Type B pancreatic cell (in vitro differentiated cells): ENCODE measurements around the gene SPIB. TPM values are rescaled to one million over a fixed set of nuclear protein-coding genes. Genes with fewer than 3 reads are reported as not detected.

ENCODE experiments used
- DNase-seq: peaks from one replicate; pipeline ENCODE4 v3.0.0; 2021; ENCODE audit warnings: mixed read lengths; ENCODE audit not compliant: unreplicated experiment; ENCODE audit errors: extremely low spot score
- H3K27ac Mint-ChIP-seq: 2 replicates; pipeline ENCODE4 v1.8.0; 2021; ENCODE audit warnings: mild to moderate bottlenecking, mixed read lengths
- H3K27me3 Mint-ChIP-seq: 2 replicates; pipeline ENCODE4 v1.8.0; 2021; ENCODE audit warnings: mixed read lengths
- H3K36me3 Mint-ChIP-seq: 2 replicates; pipeline ENCODE4 v1.8.0; 2021; ENCODE audit warnings: mixed read lengths
- H3K4me1 Mint-ChIP-seq: one replicate; pipeline ENCODE4 v1.8.0; 2021; ENCODE audit warnings: mixed read lengths; ENCODE audit not compliant: unreplicated experiment
- H3K4me3 Mint-ChIP-seq: 2 replicates; pipeline ENCODE4 v1.8.0; 2021; ENCODE audit warnings: mild to moderate bottlenecking, mixed read lengths
- H3K9me3 Mint-ChIP-seq: 2 replicates; pipeline ENCODE4 v1.8.0; 2021; ENCODE audit warnings: mixed read lengths
- CTCF ChIP-seq: fragments of 200-600 bp; sonication (generic); conservative IDR thresholded peaks from 2 replicates; pipeline ENCODE4 v1.5.0; 2021; ENCODE audit warnings: antibody characterized with exemption, mild to moderate bottlenecking
- total RNA-seq: library from RNA; stranded (reverse); gene quantifications from 2 replicates; pipeline ENCODE4 v1.2.1, GENCODE V29; 2021; ENCODE audit warnings: low replicate concordance

Gene SPIB
- total RNA-seq, 1 donor from 2014 or later = 2.6 TPM

- no peaks in the 10 kb centered on the region for H3K9me3 Mint-ChIP-seq
- H3K4me1 Mint-ChIP-seq = peaks cover 5% of the 10 kb centered on the region
- peaks cover 7% of the 10 kb centered on the region for H3K27me3 Mint-ChIP-seq
- no peak overlapping the region for H3K4me3 Mint-ChIP-seq
- H3K36me3 Mint-ChIP-seq = no peaks in the 10 kb centered on the region
- TF ChIP-seq CTCF = no peak
- no peak overlapping the region for H3K27ac Mint-ChIP-seq
- no peak for DNase-seq
These were observed 38.6 kb downstream of the SPIB start for GRCh38 chr19:50457300-50457699.

GRCh38 chr19:50458396-50459066 is 39.8 kb downstream of the SPIB start:
- peaks cover 5% of the 10 kb centered on the region for H3K4me1 Mint-ChIP-seq
- no peak for TF ChIP-seq CTCF
- DNase-seq = no peak

GRCh38 chr19:50459067-50459456 is 40.3 kb downstream of the SPIB start:
- peaks cover 4% of the 10 kb centered on the region for H3K27me3 Mint-ChIP-seq
- no peak for DNase-seq
- H3K9me3 Mint-ChIP-seq = no peaks in the 10 kb centered on the region
- no peak overlapping the region for H3K27ac Mint-ChIP-seq
- H3K36me3 Mint-ChIP-seq = no peaks in the 10 kb centered on the region
- H3K4me1 Mint-ChIP-seq = peaks cover 5% of the 10 kb centered on the region
- TF ChIP-seq CTCF = no peak
- H3K4me3 Mint-ChIP-seq = no peak overlapping the region

More at GRCh38 chr19:50458396-50459066, 39.8 kb downstream of the SPIB start:
- H3K36me3 Mint-ChIP-seq = no peaks in the 10 kb centered on the region
- no peaks in the 10 kb centered on the region for H3K9me3 Mint-ChIP-seq
- no peak overlapping the region for H3K27ac Mint-ChIP-seq
- H3K27me3 Mint-ChIP-seq = peaks cover 4% of the 10 kb centered on the region
- no peak overlapping the region for H3K4me3 Mint-ChIP-seq

GRCh38 chr19:50459638-50460037 is 40.9 kb downstream of the SPIB start:
- DNase-seq = no peak
- H3K4me1 Mint-ChIP-seq = peaks cover 5% of the 10 kb centered on the region
- no peaks in the 10 kb centered on the region for H3K9me3 Mint-ChIP-seq

GRCh38 chr19:50460161-50460765 is 41.5 kb downstream of the SPIB start:
- peaks cover 5% of the 10 kb centered on the region for H3K4me1 Mint-ChIP-seq
- H3K9me3 Mint-ChIP-seq = no peaks in the 10 kb centered on the region
- no peak overlapping the region for H3K4me3 Mint-ChIP-seq
- H3K27ac Mint-ChIP-seq = no peak overlapping the region
- no peak for DNase-seq
- no peaks in the 10 kb centered on the region for H3K36me3 Mint-ChIP-seq
- peaks cover 4% of the 10 kb centered on the region for H3K27me3 Mint-ChIP-seq
- TF ChIP-seq CTCF = no peak

More at GRCh38 chr19:50459638-50460037, 40.9 kb downstream of the SPIB start:
- Mint-ChIP-seq H3K4me3 (no peak overlapping the region), H3K27me3 (peaks cover 4% of the 10 kb centered on the region), H3K27ac (no peak overlapping the region), H3K36me3 (no peaks in the 10 kb centered on the region)
- TF ChIP-seq CTCF = no peak
